Suprapubic skin (tissue), 4 donors: Measurements from ENCODE around the gene SRRM3.

Experiments
- POLR2A ChIP-seq, 2 donors: fragments of 450-650 bp; IDR thresholded peaks; one replicate each; pipeline ENCODE4 v1.6.1; 2017; ENCODE audit warnings: antibody characterized with exemption in 2 of 2, mild to moderate bottlenecking in 2 of 2, moderate library complexity in 2 of 2
- POLR2AphosphoS5 ChIP-seq, 3 donors: sonication (generic); formaldehyde crosslinking; IDR thresholded peaks; one replicate each; pipeline ENCODE4 v1.6.1; 2017; ENCODE audit warnings: antibody characterized with exemption in 3 of 3
- TF ChIP-seq, protein P1 (sequence below), 2 donors: fragments of 200-600 bp in 1 of 2; fragments of 450-650 bp in 1 of 2; sonication (generic) in 1 of 2; IDR thresholded peaks; one replicate each; pipeline ENCODE4 v1.5.1; 2016 to 2019; ENCODE audit warnings: antibody characterized with exemption in 2 of 2, mild to moderate bottlenecking in 1 of 2, moderate library complexity in 1 of 2

DNA sequence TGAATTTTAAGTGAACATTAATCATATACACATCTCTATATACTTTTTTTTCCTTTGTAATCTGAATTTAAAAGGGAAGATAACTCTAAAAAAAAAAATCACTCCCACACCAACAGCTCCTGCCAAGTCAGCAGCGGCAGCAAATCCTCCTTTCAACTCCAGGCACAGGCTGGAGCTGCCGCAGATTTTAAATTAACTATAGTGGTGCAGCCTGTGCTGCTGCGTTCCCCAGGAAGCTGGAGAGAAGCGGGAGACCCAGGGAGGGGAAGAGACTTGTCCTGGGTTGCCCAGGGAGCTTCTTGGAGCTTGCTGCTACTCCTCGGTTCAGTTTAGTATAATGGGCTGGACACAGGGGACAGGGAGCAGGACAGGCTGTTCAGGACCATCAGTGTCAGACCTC is 68.2 kb downstream of the SRRM3 start:
- TF ChIP-seq POLR2A (IDR thresholded peaks at IDR 0.05) (no peak), POLR2AphosphoS5 (IDR thresholded peaks at IDR 0.05) (no peak)
- TF ChIP-seq, protein P1, sequence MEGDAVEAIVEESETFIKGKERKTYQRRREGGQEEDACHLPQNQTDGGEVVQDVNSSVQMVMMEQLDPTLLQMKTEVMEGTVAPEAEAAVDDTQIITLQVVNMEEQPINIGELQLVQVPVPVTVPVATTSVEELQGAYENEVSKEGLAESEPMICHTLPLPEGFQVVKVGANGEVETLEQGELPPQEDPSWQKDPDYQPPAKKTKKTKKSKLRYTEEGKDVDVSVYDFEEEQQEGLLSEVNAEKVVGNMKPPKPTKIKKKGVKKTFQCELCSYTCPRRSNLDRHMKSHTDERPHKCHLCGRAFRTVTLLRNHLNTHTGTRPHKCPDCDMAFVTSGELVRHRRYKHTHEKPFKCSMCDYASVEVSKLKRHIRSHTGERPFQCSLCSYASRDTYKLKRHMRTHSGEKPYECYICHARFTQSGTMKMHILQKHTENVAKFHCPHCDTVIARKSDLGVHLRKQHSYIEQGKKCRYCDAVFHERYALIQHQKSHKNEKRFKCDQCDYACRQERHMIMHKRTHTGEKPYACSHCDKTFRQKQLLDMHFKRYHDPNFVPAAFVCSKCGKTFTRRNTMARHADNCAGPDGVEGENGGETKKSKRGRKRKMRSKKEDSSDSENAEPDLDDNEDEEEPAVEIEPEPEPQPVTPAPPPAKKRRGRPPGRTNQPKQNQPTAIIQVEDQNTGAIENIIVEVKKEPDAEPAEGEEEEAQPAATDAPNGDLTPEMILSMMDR (IDR thresholded peaks at IDR 0.05): no peak
